NCI-H1930 (cell line): Measurements from ENCODE around the gene CD2.

Experiments
- DNase-seq, 2 experiments: peaks; one replicate each; lab custom pipeline; 2025; lab: John Stamatoyannopoulos, UW

CD2 gene, protein sequence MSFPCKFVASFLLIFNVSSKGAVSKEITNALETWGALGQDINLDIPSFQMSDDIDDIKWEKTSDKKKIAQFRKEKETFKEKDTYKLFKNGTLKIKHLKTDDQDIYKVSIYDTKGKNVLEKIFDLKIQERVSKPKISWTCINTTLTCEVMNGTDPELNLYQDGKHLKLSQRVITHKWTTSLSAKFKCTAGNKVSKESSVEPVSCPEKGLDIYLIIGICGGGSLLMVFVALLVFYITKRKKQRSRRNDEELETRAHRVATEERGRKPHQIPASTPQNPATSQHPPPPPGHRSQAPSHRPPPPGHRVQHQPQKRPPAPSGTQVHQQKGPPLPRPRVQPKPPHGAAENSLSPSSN

DNA sequence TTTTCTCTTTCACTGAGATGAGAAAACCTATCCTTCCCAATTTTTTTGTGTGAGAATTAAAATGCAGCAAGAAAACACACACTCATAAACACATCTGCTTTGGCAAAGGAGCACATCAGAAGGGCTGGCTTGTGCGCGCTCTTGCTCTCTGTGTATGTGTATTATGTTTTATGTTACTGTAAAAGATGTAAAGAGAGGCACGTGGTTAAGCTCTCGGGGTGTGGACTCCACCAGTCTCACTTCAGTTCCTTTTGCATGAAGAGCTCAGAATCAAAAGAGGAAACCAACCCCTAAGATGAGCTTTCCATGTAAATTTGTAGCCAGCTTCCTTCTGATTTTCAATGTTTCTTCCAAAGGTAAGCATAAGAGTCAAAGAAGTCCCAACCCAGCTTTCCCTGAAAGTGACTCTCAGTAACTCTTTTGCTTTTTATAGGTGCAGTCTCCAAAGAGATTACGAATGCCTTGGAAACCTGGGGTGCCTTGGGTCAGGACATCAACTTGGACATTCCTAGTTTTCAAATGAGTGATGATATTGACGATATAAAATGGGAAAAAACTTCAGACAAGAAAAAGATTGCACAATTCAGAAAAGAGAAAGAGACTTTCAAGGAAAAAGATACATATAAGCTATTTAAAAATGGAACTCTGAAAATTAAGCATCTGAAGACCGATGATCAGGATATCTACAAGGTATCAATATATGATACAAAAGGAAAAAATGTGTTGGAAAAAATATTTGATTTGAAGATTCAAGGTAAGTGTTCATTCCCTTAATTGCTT lies at the start of gene CD2:
CD2 (plus strand) TSS at position 233 of the 780 bp plus-strand sequence; CDS start at position 296, 63 bp downstream.
- no peak for DNase-seq

DNA sequence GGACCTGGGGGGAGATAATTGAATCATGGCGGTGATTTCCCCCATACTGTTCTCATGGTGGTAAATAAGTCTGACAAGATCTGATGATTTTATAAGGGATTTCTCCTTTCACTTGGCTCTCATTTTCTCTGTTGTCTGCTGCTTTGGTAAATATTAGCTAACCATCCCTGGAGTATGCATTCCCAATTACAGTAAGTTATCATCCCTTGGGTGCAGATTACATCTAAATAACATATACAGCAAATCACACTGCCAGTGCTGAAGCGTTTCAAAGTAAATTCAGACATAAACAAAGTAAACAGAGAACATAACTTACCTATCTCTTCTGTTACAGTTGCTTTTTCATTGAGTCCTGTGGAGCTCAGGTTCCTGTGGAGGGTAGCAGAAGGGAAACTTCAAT lies 48.1 kb upstream of the CD2 start:
- DNase-seq: no peak

DNA sequence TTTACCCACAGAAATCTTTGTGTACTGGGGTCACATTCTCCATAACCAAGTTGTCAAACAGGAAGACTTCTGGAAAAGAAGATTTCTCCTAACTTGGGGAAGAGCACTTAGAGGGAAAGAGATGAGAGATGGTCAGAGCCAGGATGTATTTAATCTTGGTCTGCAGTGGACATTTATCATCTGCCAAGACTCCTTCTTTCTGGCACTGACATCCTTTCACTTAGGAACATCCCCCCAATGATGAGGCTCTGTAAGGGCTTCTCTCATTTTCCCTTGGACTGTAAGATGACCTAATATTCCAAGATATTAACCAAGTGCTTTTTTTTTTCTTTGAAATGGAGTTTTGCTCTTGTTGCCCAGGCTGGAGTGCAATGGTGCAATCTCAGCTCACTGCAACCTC lies 47.4 kb upstream of the CD2 start:
- DNase-seq: no peak

DNA sequence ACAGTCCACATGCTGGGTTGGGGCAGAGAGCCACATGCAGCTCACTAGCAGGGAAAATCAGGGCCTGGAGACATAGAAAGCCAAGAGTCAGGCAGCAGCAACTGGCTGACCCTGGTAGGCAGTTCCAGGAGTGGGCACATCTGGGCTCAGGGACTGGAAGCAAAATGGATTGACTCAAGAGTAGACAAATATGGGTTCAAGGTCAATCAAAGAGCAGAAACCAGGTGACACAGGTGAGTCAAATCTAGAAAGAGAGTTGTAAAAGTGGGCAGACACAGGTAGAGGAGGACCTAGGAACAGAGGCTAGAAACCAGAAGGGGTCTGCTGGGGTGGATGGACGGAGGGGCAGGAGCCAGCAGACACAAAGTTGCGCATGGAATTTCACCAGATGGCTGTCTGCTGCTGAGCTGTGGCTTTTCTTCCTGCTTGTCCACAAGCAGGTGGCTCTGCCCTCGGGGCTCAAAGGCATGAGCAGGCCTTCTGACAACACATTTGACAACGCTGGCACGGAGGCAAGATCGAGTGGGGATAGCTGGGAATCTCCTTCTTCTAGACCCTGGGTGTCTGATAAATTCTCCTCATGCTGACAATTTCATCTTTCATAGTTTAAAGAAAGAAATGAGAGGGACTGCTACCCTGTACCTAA lies 45.9 kb upstream of the CD2 start:
- DNase-seq: no peak

DNA sequence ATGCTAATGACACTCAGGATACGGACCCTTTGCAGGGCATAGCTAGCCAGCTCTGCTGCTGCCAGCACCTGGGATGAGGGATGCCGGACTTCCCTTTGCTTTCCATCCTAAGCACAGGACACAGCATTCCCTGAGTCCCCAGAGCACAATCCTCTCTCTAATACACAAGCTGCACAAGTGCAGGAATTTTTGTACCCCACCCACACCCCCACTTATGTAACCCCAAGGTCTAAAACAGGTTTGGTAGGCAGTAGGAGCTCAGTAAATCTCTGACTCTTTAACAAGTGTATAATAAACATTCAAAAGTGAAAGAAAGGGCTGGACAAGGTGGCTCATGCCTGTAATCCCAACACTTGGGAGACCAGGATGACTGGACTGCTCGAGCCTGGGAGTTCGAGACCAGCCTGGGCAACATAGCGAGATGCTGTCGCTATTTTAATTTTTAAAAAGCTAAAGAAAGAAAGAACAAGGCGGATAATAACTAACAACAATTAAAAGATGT lies 44.5 kb upstream of the CD2 start:
- no peak for DNase-seq

DNA sequence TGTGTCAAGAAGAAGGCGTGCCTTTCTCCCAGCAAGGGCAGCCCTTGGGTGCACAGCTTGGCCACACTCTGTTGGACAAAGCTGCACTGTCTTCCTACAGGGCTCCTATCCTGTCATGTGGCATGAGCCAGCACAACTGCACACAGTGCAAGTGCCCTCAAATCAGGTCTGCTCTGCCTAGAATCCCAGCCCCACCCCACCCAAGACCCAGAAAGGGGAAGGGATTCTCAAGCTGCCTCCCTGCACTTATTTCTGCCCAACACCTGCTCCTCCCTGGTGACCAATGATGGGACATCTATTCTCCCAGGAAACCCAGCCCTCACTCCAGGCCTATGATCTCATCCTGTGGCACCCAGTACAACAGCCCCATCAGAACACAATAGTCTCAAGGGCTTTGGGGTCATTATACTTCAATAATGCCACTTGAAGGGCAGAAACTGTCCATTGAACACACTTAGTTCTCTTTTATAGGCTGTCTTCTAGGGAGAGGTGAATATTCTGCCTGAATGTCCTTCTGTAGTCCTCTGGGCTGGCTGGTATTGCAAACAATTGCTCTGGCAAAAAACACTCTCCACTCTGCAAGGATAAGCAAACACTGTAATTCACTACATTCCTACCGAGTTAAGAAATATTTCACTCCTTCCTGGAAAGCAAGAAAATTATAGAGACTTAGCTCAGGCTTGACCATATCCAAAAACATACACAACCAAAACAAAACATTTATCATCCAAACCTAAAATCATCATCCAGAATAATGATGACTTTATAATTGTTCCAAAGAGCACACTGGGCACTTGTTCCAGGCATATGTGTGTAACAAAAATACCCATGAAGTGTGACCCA lies 43.6 kb upstream of the CD2 start:
- DNase-seq: no peak

DNA sequence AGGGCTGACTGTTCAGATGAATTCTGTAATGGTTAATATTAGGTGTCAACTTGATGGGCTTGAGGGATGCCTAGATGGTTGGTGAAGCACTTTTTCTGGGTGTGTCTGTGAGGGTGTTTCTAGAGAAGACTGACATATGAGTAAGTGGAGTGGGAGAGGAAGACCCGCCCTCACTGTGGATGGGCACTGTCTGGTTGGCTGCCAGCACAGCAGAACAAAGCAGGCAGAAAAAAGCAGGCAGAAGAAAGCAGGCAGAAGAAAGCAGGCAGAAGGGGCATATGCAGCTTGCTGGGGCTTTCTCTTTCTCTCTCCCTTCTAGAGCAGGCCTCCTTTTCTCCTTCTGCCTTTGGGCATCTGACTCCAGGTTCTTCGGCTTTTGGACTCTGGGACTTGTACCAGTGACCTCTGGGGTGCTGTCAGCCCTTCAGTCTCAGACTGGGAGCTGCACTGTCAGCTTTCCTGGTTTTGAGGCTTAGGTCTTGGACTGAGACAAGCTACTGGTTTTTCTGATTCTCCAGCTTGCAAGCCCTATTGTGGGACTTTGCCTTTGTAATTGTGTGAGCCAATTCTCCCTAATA lies 42.9 kb upstream of the CD2 start:
- no peak for DNase-seq

DNA sequence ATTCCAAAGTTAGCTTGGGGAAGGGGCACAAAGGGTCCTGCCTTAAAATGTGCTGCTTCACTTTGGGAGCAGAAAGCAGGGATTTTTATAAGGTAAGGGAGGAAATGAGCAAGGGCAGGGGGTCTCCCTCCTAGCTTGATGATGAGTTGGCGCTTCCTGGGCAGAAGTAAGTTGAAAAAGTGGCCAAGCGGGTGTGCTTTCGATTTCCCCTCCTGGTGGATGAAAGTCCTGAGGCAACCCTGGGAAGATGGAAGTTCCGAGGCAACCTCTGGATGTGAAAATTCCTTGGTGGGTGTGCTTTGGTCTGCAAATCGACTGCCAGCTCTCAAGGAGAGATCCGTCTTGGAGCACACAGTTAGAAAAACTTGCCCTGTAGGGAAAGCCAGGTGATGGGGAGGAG lies 41.7 kb upstream of the CD2 start:
- no peak for DNase-seq

DNA sequence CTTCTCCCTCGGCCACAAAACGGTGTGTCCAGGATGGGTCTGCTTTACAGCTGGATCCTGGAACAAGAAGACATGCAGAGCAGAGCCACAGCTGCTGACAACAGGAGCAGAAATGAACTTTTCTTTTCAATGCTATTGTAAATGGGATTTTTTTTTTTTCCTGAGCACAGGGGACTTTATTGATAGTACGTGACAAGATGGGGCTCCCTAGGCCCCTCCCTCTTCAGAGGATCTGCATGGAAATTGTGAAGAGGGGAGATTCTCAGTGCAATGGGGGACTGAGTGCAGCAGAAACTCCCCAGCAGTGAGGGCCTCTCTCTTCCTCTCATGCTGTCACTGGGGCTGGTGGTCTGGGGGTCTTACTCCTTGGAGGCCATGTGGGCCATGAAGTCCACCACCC lies 40.8 kb upstream of the CD2 start:
- no peak for DNase-seq

DNA sequence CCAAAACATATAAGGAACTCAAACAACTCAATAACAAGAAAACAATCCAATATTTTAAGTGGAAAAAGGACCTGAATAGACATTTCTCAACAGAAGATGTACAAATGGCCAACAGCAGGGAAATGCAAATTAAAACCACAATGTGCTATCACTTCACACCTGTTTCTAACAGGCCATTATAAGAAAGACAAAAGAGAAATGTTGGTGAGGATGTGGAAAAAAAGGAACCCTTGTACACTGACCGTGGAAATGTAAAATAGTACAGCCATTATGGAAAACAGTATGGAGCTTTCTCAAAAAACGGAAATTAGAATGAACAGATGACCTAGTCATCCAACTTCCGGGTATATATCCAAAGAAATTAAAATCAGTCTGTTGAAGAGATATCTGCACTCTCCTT lies 37.8 kb upstream of the CD2 start:
- DNase-seq: no peak

DNA sequence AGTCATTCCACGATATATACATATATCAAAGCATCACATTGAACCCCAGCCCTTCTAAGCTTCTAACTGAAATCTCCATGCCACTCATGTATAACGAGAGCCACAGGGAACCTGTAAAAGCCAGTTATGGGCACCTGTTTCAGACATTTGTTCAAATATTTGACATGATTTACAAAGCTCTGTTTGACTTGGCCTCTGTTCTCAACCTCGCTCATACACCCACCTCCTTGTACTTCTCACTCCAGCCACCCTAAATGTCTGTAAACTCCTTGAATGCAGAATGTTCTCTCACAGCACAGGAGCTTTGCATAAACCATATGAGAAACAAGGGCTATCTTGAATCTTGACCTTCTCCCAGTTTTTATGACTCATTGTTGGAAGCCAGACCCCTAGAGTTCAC lies 36.9 kb upstream of the CD2 start:
- no peak for DNase-seq

DNA sequence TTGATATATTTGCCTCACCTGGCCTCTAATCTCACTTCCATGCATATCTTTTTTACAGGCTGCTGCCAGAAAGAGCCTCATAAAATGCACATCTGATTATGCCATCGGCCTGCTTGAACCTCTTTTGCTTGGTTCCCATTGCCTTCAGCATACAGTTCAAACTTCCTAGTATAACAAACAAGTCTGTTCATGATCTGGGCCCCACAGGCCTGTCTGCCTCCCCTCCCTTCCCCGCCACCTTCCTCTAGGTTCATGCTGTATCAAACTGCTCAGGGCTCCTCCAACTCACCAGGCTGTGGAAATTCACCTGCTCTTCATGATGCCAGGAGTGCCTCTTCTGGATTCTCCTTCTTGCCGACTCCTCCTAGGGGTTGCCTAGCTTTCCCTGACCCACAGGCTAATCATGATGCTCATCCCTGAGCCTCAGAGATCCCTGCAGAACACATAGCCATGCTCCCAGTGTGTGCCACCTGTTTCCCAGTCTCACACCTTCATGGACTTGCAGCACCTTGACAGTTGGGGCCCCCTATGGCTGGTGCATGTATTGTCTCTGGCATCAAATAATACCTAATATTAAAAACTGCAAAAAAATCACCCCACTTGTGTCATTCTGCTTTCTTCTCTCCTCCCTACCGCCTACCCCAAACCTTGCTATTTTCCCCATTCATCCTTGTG lies 33.7 kb upstream of the CD2 start:
- no peak for DNase-seq

DNA sequence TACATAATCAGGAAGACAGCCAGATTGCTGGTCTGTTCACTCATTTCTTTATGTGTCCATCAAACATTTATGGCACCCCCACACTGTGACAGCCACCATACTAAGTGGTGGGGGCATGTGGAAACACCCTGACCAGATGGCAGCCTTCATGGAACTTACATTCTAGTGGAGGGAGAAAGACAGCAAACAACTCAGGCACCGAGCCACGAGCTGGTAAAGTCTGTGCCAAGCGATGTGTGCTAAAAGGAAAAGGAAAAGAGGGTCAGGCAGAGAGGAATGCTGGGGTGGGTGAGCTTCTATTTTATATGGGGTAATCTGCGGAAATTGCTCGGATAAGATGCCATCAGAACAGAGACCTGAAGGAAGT lies 33.2 kb upstream of the CD2 start:
- no peak for DNase-seq

DNA sequence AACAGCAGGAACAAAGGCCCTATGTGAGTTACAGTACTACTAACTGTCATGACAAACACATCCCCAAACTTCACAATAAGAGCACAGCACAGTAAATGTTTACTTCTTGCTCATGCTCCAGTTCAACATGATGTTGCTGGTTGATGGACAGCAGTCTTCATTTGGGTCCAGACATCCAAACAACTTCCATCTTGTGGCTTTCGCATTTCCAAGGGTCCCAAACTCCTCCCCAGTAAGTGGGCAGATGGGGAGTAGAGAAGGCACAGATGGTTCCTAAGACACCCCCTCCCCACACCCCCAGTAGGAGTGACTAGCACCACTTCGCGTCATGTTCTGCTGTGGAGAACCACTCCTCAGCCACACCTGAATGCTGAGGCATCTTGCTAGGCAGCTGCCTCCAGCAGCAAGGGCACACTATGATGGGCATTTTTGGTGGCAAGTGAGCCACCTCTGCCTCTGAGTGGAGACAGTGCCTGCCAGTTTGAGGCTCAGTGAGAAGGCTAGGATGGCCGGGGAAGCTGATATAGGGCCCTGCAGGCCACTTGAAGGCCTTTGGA lies 32.7 kb upstream of the CD2 start:
- no peak for DNase-seq

DNA sequence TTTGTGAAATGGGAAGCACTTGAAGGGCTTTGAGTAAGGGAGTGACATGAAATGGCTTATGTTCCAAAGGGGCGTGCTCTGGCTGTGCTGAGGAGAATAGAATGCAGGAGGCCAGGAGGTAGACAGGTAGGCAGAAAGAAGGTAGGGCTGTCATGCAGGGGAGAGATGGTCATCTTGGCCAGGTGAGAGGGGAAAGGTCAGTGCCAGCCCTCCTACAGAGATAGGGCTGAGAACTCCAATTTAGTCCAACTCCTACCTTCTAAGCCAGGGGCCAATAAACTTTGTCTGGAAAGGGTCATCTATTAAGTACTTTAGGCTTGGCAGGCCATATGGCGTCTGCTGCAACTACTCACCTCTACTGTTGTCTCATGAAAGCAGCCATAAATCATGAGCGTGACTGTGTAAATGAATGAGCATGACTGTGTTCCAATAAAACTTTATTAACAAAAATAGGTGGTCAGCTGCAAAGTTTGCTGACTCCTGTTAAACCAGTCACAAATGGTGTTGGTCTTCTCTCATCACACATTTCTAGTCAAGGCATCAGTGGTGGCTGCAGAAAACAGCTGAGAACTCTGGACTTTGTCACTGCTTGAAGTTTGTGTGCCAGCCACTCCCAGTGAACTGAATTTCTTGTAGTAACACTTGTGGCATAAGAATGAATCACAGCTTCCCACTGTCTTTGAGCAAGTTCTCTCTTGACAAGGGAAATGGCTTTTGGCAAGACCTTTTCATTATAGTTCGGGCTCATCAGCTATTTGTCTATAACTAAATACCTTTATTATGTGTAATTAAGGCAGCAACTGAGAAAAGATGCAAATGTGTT lies 32.0 kb upstream of the CD2 start:
- DNase-seq: no peak

DNA sequence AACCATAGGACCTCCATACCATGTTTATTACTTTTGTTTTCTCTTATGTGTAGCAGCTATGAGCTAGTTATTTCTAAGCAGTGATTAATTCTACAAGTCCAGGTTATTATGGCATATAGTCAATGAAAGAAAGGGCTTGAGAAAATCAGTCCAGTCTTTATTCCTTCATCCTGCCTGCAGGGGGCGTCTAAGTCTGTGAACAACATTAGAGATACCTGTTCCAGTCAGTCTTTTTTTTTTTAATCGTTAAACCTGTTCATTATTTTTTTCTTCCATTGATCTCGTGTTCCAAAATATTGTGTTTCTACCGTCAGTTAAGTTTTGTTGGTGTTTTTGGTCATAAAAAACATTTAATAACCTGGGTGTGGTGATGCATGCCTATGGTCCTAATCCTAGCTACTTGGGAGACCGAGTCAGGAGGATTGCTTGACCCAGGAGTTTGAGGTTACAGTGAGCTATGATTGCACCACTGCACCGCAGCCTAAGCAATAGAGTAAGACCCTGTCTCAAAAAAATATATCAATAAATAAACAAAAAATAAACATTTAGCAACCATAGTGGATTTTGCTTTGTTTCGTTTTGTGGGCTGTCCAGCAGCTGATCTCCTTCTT lies 29.4 kb upstream of the CD2 start:
- peak; percentile 31 to 39 for DNase-seq

DNA sequence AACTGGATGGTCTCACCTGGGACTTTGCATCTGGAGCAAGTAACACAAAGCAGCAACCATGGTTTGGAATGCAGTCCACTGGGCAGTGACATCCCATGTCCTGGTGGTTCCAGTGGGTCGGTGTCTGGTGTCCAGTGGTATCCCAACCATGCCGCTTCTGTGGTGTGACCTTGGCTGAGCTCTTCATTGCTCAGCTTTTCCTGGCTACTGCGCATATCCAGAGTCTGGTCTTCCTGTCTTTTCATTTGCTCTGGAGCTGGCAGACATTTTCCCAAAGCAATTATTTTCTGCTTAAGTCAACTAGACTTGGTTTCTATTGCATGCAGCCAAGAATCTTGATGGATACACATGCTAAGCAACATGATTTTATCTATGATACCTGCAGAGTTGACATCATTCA lies 28.4 kb upstream of the CD2 start:
- DNase-seq: no peak

DNA sequence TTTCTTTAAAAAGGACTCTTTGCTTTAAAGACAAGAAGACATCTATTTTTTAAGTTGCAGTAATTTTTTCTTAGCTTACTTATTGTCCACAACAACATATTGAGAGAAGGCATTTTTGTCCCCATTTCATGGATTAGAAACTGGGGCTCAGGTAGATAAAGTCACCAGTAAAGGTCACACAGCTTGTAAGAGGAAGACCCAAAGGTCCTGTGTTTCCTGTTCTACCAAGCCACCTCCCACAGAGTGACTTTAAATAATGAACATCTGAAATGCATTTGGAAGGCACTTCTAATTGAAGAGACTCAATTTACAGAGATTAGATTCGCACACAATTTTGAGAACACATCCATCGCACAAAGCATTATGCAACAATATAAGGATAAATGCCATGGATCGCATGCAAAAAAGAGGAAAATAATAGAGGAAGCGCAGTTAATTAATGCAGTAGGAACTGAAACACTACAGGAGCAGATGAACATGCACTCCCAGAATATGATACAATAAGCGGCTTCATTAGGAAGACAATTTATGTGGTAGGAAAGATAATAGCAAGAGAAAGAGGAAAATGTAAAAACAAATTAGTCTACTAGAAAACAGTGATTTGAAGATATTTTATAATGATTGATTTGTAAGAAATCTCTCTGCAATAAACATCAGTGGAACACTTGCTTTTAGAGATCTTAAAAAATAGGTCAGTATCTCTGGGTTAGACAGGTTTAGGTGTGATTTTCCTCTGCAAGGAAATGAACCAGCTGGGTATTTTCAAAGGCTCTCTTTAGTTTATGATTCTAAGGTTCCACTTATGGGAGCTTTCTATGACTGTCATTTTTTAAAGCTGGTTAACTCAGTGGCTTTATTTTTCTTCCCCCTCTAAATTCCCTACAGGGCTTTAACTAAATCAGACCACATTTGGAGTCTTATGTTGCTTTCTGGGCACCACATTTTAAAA lies 27.1 kb upstream of the CD2 start:
- no peak for DNase-seq
